Renal cortex interstitium (tissue), 11 donors: ENCODE measurements around the gene ZBTB7C. TPM values are rescaled to one million over a fixed set of nuclear protein-coding genes. Genes with fewer than 3 reads are reported as not detected.

Source experiments
- DNase-seq, 11 donors: peaks; one replicate each; pipeline ENCODE4 v3.0.0-alpha.2; 2013; ENCODE audit warnings: low read depth in 9 of 11, low spot score in 4 of 11; ENCODE audit errors: extremely low read depth in 1 of 11
- polyA plus RNA-seq, 3 donors: library from polyadenylated mRNA; unstranded; fragments of 120-200 nt; gene quantifications; one replicate each; pipeline ENCODE4 v1.2.1, GENCODE V29; 2013; ENCODE audit not compliant: insufficient read length in 3 of 3

The ZBTB7C gene
- polyA plus RNA-seq, 3 donors = 12.3 to 17.0 (median 16.6) TPM

- DNase-seq = no peak
Measured at GRCh38 chr18:48250362-48250907, 158.7 kb downstream of the ZBTB7C start.

DNA sequence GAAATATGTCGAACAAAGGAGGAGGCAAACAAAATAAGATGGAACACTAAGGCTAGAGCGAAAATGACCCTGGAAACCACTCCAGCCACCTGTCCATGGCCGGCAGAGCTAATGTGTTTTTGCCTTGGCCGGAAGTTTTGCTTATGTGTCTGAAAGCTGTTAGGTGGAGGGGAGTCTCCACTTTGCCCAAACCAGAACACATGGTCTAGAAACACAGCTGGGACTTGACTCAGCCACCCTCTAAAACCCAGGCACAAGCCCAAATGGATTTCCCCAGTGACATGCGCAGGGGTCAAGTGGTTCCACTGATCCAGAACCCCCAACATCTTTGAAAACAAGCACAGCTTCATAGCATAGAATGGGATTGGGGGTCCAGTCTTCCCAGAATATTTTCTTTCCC is 159.3 kb downstream of the ZBTB7C start:
- DNase-seq = no peak

GRCh38 chr18:48244530-48244929 is 164.7 kb downstream of the ZBTB7C start:
- no peak for DNase-seq

- DNase-seq = no peak
Measured at GRCh38 chr18:48238636-48239035, 170.5 kb downstream of the ZBTB7C start.

DNA sequence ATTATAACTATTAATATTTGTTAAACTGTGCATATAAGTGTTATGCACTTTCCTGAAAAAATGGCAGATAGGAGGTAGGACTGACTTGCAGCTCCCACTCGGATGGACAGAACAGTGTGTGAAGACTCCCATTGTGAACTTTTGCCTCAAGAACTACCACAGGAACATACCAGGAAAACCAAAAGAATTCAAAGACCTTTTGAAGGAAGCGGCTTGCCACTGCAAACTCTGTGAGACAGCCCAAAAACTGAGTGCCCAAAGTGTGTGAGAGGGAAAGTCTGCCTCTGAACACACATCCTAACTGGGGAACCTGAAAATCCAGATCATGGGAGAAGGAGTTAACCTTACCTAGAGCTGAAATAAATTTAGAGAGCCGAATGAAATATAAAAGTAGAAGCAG is 171.0 kb downstream of the ZBTB7C start:
- no peak for DNase-seq

- DNase-seq = no peak
Measured at GRCh38 chr18:48236822-48237221, 172.4 kb downstream of the ZBTB7C start.

DNA sequence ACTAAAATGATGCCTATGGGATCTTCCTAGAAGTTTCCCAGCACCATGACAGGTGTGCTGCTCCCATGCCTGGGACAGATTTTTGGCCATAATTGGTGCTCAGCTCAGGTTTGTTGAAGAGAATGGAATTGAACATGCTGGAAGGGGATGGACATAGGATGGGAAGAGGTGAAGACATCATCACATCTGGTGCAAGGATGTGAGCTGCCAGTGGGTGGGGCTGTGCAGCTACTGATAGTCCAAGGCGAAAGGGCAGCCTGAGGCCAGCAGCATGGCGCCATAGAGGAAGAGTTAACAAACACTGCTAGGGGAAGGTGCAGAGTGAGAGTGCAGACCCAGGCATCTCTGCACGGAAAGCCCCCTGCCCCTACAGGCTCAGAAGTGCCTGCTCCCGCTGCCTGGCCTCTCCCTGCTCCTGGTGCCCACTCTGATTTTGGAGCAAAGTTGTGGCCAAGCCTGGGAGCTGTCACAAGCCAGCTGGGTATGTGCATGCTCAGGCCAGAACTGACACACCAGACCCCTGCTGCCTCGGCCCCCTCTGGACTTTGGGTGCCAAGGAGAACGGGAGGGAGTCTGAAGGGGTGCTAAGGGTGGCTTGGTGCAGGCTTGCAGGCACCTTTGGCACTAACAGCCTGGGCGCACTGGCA is 178.6 kb downstream of the ZBTB7C start:
- peak in 1 of 11 donors; percentile 32 for DNase-seq

GRCh38 chr18:48229552-48229981 is 179.6 kb downstream of the ZBTB7C start:
- DNase-seq = peak in 1 of 11 donors; percentile 25

DNA sequence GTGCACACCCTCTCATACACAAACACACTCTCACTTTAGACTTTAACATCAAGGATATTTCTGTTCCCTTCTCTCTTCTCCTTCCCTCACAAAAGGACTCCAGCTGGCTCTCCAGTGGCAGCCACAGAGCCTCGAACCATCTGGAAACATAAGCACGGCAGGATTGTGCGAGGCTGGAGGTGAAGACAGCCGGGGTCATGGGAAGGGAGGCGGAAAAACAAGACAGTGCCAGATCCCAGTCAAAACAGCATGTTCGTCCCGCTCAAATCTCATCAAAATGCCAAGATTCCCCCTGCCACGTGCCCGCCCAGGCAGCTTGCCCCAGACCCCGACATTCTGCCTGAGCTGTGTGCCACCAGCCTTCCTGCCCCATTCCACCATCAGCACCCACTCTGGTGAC is 180.3 kb downstream of the ZBTB7C start:
- DNase-seq = no peak

- no peak for DNase-seq
Measured at GRCh38 chr18:48228301-48228715, 180.9 kb downstream of the ZBTB7C start.

DNA sequence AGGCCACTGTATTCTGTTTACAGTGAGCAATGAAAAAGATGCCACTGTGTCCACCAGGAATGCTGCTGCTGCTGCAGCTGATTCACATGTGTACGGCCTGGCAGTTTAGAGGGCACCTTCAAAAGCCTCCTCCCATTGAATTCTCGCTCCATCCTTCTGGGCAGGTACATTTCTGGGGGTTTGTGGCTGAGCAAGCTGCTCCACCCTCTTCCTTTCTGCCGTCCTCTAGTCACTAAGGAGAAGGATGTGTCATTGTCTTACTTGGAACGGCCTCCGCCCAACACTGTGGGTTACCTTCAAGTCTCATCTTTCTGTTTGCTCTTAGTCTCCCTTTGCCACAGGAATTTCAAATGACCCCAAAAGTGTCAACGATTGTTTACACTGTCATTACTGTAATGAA is 182.0 kb downstream of the ZBTB7C start:
- no peak for DNase-seq

DNA sequence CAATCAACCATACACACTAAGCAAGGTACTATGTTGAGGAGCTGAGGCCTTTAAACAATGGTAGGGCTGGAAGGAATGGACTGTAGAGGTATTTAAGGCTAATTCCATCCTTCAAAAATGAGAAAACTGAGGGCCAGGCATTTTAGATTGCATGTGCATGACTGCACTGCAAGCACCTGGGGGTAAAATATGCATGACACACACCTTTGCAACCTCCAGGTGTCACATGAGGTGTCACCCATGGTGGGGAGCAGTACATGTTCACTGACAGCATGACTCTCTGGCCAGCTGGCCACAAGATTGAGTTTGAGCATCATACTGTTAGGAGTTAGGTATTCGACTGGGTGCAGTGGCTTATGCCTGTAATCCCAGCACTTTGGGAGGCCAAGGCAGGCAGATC is 182.8 kb downstream of the ZBTB7C start:
- DNase-seq = no peak

DNA sequence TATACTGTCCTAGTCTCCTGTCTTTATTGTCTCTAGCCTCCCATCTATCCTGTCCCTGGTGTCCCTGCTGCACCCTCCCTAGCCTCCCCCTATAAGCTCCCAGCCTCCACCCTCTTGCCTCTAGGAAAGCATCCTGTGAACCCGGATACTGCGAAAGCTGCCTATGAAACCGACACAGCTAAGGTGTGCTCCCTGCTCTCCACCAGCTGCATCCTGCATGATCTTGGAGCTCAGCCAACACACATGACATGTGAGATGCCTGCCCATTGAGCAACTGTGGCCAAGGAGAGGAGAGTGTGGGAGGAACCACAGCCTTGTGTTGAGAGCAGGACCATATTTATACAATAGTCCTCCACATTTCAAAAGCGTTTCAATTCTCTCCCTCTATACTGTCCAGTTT is 187.1 kb downstream of the ZBTB7C start:
- DNase-seq = peak in 8 of 11 donors; percentile 37 to 74 (median 64)

DNA sequence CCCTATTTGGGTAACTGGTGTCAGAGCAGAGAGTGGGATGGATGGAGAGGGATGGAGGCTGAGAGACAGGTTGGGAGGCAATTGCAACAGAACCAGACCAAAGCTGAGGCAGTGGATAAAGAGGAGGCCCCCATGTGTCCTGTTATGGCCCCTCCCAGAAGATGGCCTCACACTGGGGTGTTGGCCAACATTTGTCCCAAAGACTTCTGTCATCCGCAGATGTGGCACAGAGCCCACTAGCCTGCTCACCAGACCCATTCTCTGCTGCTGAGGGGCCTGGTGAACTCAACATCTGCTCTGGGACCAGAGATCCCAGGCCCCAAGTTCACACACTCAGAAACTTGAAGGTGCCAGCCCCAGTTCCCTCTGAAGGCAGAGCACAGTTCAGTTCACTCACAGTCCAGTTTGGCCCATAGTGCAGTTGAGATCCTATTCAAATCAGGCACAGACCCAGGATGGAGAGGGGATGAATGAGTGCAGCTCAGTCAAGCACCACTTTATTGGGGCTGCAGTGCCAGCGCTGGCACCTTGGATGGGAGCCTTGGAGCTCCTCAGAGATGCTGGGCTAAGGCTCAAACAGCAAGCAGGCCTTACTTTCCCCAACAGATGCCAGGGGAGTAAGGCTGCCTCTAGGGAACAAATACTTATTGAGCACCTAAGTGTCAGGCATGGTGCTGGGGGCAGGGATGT is 189.2 kb downstream of the ZBTB7C start:
- no peak for DNase-seq

DNA sequence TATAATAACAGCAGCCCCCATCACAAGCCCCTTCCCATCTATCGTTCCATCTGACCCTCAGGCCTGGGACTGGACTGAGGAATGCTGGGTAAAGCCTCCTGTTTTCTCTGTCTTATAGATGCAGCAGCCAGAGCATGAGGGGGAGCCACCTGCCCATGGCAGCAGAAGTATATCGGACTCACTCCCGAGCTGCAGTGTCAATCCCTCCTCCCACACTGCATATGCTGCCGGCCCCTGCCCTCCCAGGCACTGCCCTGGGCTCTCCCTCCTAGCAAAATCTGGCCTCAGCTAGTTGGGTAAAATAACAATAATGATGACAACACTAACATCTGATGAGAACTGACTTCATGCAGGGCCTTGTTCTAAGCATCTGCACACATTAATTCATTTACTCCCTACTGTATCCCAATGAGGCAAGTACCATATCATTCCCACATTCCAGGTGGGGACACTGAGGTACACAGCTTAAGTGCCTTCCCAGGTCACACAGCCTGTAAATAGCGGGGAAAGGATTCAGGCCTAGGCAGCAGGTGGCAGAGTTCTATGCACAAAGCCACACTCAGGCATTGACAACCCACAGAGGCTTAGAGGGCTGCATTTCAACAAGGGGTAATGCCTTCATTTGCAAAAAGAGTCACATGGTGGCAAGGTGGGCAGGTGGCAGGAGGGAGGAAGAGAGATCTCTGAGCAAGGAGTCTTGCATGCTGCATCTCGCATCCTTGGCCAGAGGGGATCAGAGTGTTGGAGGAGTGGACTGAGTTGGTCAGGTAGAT is 190.0 kb downstream of the ZBTB7C start:
- no peak for DNase-seq

GRCh38 chr18:48218285-48219022 is 190.7 kb downstream of the ZBTB7C start:
- DNase-seq = no peak

DNA sequence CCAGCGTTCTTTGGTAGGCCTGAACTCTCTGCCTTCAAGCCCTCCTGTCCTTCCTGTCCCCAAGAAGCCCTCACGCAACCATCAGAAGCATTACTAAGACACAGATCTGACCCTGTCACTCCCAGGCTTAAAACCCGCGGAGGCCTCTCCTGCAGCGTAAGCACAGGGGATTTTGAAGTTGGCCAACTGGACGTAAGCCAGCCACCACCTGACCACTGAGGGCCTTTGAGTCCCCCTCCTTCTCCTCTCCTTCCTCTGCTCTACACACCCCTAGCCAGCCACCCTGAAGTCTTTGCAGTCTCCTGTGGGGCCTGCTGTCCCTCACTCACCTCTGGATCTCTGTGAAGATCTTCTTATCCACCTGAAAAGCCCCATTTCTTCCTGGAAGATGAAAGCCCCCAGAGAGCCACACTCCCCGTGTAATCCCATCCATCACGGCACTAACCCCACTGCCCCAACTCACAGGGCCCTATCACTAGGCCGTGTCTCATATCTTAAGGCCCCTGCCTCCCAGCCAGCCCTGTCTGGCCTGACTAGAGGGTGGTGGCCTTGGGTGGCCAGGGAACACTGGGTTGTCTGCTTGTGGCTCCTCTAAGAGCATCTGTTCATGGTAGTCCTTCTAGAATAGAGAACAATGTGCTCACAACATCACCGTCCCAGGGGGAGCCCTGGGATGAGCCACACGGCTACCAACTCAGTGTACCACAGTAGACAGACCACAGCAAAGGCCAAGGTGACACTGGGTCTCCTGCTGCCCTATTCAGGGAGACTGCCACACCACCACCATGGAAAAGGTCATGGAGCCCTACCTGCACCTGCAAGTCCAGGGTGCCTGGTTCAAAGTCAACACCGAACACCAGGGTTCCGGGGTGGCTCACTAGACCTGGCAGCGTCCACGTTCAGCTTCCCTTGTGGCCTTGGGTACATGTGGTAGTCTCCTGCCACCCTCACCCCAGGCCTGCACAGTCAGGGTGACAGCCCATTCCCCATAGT is 191.6 kb downstream of the ZBTB7C start:
- DNase-seq = no peak

GRCh38 chr18:48216639-48217257 is 192.4 kb downstream of the ZBTB7C start:
- DNase-seq = peak in 1 of 11 donors; percentile 46
